Vagina (tissue), 2 donors: ENCODE results near the gene PHYH. TPM values are rescaled to one million over a fixed set of nuclear protein-coding genes. Genes with fewer than 3 reads are reported as not detected.

Experiments used
- DNase-seq, 2 donors: peaks; one replicate each; pipeline ENCODE4 v3.0.0-alpha.2; 2017; ENCODE audit errors: extremely low spot score in 2 of 2
- H3K27ac ChIP-seq: fragments of 200-600 bp; sonication (generic); one replicate; pipeline ENCODE4 v1.5.1; 2019
- H3K27me3 ChIP-seq: fragments of 200-600 bp; sonication (generic); one replicate; pipeline ENCODE4 v1.5.1; 2019
- H3K36me3 ChIP-seq, 2 donors: fragments of 200-600 bp; sonication (generic); one replicate each; pipeline ENCODE4 v1.5.1; 2017 to 2019
- H3K4me1 ChIP-seq: fragments of 200-600 bp; sonication (generic); one replicate; pipeline ENCODE4 v1.5.1; 2019
- H3K4me3 ChIP-seq, 2 donors: fragments of 200-600 bp; sonication (generic); 1 replicate in 1 of 2; 2 replicates in 1 of 2; pipeline ENCODE4 v1.5.1; 2016 to 2019
- H3K9me3 ChIP-seq: fragments of 200-600 bp; sonication (generic); one replicate; pipeline ENCODE4 v1.5.1; 2019
- CTCF ChIP-seq, 3 experiments: fragments of 450-650 bp in 2 of 3; fragments of 200-600 bp in 1 of 3; sonication (generic) in 1 of 3; IDR thresholded peaks; one replicate each; pipeline ENCODE4 v1.5.1; 2017 to 2019; ENCODE audit warnings: antibody characterized with exemption in 3 of 3, mild to moderate bottlenecking in 2 of 3, moderate library complexity in 2 of 3
- POLR2A ChIP-seq, 2 donors: fragments of 450-650 bp; IDR thresholded peaks; one replicate each; pipeline ENCODE4 v1.6.1; 2017; ENCODE audit warnings: antibody characterized with exemption in 2 of 2, mild to moderate bottlenecking in 2 of 2, moderate library complexity in 2 of 2
- POLR2AphosphoS5 ChIP-seq, 2 donors: sonication (generic); formaldehyde crosslinking; IDR thresholded peaks; one replicate each; pipeline ENCODE4 v1.9.0; 2017; ENCODE audit warnings: antibody characterized with exemption in 2 of 2, mild to moderate bottlenecking in 2 of 2, low read depth in 1 of 2; ENCODE audit not compliant: insufficient read depth in 1 of 2
- intact Hi-C: fragments of 100-400 bp; cut with DNase I; formaldehyde crosslinking; loops from one replicate; pipeline ENCODE4 v1.15.1; 2023
- total RNA-seq: library from RNA; depleted of rRNA; stranded (reverse); fragments of >200 nt; gene quantifications from one replicate; pipeline ENCODE4 v1.2.3, GENCODE V29; 2016

Gene PHYH
- total RNA-seq, 1 donor from 2014 or later, result 15.2 TPM

DNA sequence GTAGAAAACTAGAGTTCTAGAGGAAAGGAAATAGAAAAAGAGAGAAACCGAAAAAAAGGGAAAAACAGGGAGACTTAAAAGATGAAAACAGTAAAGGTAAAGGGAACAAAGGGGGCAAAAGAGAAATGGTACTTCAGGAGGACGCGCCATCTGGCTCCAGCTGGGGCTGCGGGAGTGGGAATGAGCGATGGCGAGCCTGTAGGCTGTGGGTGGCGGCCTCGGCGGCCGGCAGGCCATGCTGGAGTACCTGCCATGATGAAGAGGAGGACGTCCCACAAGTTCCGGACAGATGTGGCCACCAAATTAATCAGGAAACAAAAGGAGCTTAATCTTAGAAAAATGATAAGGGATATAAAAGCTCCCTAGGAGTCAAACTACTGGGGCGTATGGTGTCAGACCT is 21.7 kb upstream of the PHYH start:
- intact Hi-C loops, result no loop called here
- H3K9me3 ChIP-seq, result no peaks in the 10 kb centered on the region

DNA sequence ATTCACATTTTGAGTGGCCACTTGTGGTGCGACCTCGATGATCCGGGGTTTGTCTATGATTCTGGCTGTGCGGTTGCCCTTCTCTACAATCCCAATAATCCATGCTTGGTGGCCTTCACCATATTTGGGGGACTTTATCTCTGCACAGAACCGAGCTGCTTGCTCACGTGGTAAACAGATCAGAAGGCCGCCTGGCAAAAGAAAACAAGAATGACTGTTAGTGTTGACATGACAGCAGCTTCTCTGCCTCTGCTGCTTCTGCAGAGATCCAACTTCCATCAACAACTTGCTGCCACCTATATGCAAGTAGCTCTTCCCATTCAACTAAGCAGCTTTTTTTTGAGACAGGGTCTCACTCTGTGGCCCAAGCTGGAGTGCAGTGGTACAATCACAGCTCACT is 19.3 kb upstream of the PHYH start:
- Histone ChIP-seq H3K27ac (no peak overlapping the region), H3K36me3 (peaks cover 0 to 43% of the 10 kb centered on the region in 2 donors), H3K4me3 (no peak overlapping the region), H3K27me3 (no peaks in the 10 kb centered on the region), H3K9me3 (no peaks in the 10 kb centered on the region), H3K4me1 (no peaks in the 10 kb centered on the region)
- TF ChIP-seq POLR2A (IDR thresholded peaks at IDR 0.05), result no peak
- no peak for TF ChIP-seq CTCF (IDR thresholded peaks at IDR 0.05)
- TF ChIP-seq POLR2AphosphoS5 (IDR thresholded peaks at IDR 0.05; ENCODE audit: insufficient read depth in 1 of 2, low read depth in 1 of 2), result no peak
- DNase-seq, result no peak
- intact Hi-C loops, result no loop called here

More for the DNA sequence above, 21.7 kb upstream of the PHYH start:
- no peak overlapping the region for H3K27ac ChIP-seq
- H3K4me1 ChIP-seq, result no peaks in the 10 kb centered on the region
- no peak for DNase-seq
- TF ChIP-seq CTCF (IDR thresholded peaks at IDR 0.05), result no peak
- no peak for TF ChIP-seq POLR2A (IDR thresholded peaks at IDR 0.05)
- TF ChIP-seq POLR2AphosphoS5 (IDR thresholded peaks at IDR 0.05; ENCODE audit: insufficient read depth in 1 of 2, low read depth in 1 of 2), result no peak
- no peaks in the 10 kb centered on the region for H3K27me3 ChIP-seq
- H3K4me3 ChIP-seq, result no peak overlapping the region
- peaks cover 0 to 57% of the 10 kb centered on the region in 2 donors for H3K36me3 ChIP-seq

GRCh38 chr10:13317474-13317873 is 17.6 kb upstream of the PHYH start:
- no peaks in the 10 kb centered on the region for H3K4me1 ChIP-seq
- H3K27me3 ChIP-seq, result no peaks in the 10 kb centered on the region
- H3K27ac ChIP-seq, result no peak overlapping the region
- no peaks in the 10 kb centered on the region for H3K9me3 ChIP-seq
- no peak for DNase-seq
- intact Hi-C loops, result no loop called here
- peaks cover 0 to 32% of the 10 kb centered on the region in 2 donors for H3K36me3 ChIP-seq
- no peak overlapping the region for H3K4me3 ChIP-seq
- TF ChIP-seq CTCF (IDR thresholded peaks at IDR 0.05) (no peak), POLR2AphosphoS5 (IDR thresholded peaks at IDR 0.05; ENCODE audit: insufficient read depth in 1 of 2, low read depth in 1 of 2) (no peak), POLR2A (IDR thresholded peaks at IDR 0.05) (no peak)

GRCh38 chr10:13316635-13317311 is 16.9 kb upstream of the PHYH start:
- no peak for DNase-seq
- no peaks in the 10 kb centered on the region for H3K27me3 ChIP-seq
- no peak overlapping the region for H3K4me3 ChIP-seq
- no peak for TF ChIP-seq POLR2A (IDR thresholded peaks at IDR 0.05)
- TF ChIP-seq POLR2AphosphoS5 (IDR thresholded peaks at IDR 0.05; ENCODE audit: insufficient read depth in 1 of 2, low read depth in 1 of 2), result no peak
- TF ChIP-seq CTCF (IDR thresholded peaks at IDR 0.05), result no peak
- H3K27ac ChIP-seq, result no peak overlapping the region
- H3K4me1 ChIP-seq, result no peaks in the 10 kb centered on the region
- peaks cover 0 to 26% of the 10 kb centered on the region in 2 donors for H3K36me3 ChIP-seq
- H3K9me3 ChIP-seq, result no peaks in the 10 kb centered on the region
- intact Hi-C loops, result no loop called here

GRCh38 chr10:13315361-13315760 is 15.5 kb upstream of the PHYH start:
- intact Hi-C loops, result no loop called here
- DNase-seq, result no peak
- TF ChIP-seq POLR2AphosphoS5 (IDR thresholded peaks at IDR 0.05; ENCODE audit: insufficient read depth in 1 of 2, low read depth in 1 of 2) (no peak), POLR2A (IDR thresholded peaks at IDR 0.05) (no peak)
- Histone ChIP-seq H3K36me3 (peaks cover 0 to 17% of the 10 kb centered on the region in 2 donors), H3K27ac (no peak overlapping the region), H3K9me3 (no peaks in the 10 kb centered on the region), H3K27me3 (no peaks in the 10 kb centered on the region), H3K4me1 (no peaks in the 10 kb centered on the region), H3K4me3 (no peak overlapping the region)
